Measurements from ENCODE around the gene ARF5.
"Not testable (repeated sequence)": the region's sequence is repeated elsewhere in the genome, so short reads cannot be mapped to it uniquely, and the experiment has no call there.

The ARF5 gene

DNA sequence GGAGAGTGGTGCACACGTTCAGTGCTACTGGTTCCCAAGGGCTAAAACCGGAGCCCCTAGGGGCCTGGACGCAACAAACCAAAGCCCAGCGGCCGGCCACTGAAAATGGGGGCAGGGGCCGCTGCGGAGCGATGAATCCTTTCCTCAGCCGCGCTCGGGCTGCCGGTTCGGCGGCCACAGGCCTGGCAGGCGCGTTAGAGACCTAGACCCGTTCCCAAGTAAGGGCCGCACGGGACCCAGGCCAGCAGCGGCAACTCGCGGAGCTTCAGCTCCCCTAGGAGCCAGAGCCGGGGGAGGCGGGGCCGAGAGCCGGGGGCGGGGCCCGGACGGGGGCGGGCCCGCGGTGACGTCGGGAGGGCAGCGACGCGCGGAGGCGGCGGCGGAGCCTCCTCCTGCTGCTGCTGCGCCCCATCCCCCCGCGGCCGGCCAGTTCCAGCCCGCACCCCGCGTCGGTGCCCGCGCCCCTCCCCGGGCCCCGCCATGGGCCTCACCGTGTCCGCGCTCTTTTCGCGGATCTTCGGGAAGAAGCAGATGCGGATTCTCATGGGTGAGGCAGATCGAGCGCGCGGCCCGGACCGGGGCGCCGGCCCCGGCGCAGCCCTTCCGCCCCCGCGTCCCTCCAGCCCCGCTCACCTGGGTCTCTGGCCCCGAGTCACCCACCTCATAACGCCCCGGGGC is at the start of gene ARF5:
Gene ARF5 (plus strand): TSS at position 393 of the 678 bp plus-strand sequence. CDS start 88 bp downstream, at position 481.
- DNase-seq: peak; percentile 33

DNA sequence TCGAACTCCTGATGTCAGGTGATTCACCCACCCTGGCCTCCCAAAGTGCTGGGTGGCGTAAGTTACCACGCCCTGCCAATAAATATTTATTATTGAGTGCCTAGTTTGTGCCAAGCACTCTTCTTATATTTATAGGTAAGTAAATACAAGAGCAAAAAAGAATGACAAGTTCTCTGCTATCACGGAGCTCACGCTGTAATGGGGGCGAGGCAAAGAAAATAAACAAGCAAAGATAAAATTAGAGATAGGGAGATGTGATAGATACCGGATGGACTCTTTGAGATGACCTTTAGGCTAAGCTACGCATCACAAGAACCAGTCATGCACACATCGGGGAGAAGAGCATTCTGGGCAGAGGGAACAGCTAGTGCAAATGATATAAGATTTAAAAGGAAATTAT is 49.1 kb upstream of the ARF5 start:
- DNase-seq: no peak

DNA sequence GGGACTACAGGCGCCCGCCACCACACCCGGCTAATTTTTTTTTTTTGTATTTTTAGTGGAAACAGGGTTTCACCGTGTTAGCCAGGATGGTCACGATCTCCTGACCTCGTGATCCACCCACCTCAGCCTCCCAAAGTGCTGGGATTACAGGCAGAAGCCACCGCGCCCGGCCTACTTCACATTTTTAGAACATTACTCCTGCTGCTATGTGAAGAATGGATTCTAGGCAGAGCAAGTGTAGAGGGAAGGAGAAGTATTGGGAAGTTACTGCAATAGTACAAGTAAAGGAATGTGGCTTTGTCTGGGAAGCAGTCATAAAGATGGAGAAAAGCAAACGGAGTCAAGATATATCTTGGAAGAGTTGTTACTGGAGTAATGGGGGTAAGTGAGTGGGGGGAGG is 47.8 kb upstream of the ARF5 start:
- not testable (repeated sequence) for DNase-seq

DNA sequence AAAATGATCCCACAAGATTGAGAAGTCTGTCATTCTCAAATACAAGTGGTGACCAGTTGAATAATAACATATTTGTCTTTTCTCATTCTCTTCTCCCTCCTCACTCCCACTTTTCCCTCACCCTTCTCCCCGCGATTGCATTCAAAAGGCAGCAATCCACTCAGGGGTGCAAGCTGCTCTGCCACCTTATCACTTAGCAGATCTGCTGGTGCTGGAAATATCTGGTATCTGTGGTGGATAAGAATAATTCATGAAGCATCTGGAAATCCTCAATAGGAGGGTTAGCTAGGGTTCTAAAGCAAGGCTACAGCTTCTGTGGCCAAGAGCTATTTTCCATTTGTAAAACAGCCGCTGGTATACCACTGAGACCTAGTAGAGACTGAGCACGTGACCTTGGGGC is 46.7 kb upstream of the ARF5 start:
- no peak for DNase-seq

DNA sequence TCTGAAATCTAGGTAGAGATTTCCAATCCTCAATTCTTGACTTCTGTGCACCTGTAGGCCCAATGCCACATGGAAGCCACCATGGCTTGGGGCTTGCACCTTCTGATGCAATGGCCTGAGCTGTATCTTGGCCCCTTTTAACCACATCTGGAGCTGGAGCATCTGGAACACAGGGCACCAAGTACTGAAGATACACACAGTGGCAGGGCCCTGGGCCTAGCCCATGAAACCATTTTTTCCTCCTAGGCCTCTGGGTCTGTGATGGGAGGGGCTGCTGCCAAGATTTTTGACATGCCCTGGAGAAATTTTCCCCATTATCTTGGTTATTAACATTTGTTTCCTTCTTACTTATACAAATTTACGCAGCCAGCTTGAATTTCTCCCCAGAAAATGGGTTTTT is 41.9 kb upstream of the ARF5 start:
- no peak for DNase-seq

DNA sequence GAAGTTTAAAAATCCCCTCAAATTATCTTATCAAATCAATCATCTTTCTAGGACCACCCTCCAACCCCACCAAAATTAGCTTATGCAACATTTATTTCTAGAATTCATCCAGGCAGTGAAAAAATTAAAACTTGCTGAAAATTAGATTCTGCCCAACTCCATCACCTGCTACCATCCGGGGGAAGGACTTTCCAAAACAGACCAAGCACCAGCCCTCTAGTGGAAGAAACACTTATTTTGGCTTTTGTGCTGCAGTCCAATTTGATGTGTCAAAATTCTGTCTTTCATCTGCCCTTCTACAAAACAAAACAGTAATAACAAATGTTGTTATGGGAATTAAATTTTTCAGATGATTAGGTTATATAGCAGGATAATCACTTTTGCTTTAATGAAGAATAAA is 38.0 kb upstream of the ARF5 start:
- no peak for DNase-seq

DNA sequence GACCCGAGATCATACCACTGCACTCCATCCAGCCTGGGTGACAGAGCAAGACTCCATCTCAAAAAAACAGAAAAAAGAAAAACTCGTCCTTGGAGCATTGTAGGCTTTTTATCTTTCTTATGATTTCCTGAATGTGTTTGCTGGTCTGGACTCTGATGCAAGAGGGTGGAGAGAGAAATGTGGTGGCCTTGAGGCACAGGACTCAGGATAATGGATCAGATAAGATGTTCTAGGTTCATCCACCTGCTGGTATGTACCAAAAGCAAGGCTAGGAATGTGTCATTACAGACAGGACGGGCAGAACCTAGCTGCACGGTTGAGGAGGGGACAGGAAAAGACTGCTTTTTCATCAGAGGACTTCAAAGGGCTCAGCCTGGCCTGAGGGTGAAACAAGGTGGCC is 36.3 kb upstream of the ARF5 start:
- DNase-seq: no peak

DNA sequence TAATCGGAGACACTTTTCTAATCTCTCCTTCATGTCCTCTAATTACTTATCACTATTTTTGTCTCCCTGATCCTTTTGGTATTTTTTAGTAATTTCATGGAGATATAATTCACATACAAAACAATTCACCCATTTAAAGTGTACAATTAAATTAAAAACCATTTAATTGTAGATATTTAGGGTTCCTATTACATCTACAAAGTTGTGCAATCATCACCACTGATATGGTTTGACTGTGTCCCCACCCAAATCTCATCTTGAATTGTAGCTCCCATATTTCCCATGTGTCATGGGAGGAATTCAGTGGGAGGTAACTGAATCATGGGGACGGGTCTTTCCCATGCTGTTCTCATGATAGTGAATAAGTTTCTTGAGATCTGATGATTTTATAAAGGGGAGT is 31.8 kb upstream of the ARF5 start:
- no peak for DNase-seq

DNA sequence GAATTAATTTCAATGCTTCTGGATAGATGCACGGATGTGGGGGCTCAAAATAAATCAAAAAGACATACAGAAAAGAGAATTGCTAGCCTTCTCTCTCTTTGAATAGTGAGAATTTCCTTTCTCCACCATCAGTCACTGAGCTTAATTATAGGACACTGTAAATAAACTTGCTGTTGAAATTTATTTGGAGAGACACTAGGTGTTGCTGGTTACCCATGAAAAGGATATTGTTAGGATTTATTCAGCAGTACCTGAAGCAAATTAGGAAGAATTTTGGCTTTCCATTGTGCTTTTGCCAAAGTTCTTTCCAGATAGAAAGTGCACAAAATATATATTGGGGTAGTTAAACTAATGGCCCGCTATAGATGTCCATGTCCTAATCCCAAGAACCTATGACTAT is 30.4 kb upstream of the ARF5 start:
- no peak for DNase-seq

DNA sequence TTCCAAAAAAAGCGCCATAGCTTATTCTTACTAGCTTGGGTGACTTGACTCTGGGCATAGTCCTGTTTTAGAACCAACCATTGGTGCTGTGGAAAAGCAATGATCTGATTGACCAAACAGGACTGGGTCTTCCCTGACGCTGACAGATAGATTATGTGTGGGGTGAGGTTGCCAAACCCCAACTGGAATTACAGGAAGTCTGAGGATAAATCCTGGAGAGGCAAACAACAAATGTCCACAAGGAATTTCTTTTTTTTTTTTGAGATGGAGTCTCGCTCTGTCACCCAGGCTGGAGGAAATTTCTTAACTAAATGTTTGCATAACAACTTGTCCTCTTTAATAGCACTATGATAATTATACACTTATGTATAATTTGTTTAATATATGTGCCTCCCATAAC is 22.0 kb upstream of the ARF5 start:
- no peak for DNase-seq

DNA sequence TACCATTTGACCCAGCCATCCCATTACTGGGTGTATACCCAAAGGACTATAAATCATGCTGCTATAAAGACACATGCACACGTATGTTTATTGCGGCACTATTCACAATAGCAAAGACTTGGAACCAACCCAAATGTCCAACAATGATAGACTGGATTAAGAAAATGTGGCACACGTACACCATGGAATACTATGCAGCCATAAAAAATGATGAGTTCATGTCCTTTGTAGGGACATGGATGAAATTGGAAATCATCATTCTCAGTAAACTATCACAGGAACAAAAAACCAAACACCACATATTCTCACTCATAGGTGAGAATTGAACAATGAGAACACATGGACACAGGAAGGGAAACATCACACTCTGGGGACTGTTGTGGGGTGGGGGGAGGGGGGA is 20.2 kb upstream of the ARF5 start:
- DNase-seq: not testable (repeated sequence)

DNA sequence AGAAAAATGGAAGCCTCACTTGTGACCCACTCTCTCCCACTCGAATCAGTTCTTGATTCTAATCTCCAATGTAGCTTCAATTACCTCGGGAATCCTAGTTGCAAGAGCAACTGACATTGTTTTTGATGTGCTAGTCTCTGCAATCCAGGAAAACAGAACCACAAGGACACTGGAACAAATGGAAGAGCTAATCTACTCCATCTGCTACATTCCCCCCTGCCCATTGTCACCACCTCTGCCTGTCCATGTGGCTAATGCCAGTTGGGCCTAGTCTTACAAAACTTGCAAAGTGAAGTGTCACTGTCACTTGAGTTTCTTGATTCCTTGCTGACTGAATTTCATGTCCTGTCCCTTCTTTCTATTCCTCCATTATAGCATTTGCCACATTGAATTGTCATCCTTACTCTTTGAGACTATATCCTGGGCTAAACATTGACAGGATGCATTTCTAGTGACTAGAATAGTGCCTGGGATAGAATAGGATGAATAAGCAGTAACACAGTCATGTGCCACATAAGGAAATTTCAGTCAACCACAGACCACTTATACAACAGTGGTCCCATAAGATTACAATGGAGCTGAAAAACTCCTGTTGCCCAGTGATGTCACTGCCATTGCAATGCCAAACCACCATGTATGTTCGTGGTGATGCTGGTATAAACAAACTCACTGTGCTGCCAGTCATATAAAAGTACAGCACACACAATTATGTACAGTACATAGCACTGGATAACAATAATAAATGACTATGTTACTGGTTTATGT is 16.3 kb upstream of the ARF5 start:
- DNase-seq: no peak

DNA sequence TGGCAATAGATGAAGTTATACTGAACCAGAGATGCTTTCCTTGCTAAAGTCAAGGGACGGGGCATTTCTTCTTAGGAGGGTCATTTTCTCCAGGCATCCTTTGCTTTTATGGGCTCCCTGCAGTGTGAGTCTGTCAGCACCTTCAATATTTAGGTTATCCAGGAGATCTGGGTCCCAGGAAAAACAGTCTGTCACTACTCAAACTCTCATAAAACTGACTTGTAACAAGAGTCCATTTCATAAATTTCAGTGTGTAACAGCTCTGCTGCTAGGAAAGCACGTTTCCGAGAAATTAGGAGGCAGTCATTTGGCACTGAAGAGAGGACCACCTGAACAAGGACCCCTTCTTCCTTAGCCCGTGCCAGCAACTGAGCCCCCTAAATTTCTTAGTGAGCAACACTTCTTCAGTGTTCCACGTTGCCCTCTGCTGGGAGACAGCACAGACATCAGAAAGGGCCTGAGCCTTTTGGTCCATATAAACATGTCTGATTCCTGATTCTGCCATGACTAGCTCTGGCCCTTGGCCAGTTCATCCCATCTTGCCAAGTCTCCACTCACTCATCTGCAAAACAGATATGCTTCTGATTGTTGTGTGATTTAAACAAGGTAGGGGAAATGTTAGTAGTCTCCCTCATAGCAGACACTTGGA is 10.1 kb upstream of the ARF5 start:
- DNase-seq: no peak

DNA sequence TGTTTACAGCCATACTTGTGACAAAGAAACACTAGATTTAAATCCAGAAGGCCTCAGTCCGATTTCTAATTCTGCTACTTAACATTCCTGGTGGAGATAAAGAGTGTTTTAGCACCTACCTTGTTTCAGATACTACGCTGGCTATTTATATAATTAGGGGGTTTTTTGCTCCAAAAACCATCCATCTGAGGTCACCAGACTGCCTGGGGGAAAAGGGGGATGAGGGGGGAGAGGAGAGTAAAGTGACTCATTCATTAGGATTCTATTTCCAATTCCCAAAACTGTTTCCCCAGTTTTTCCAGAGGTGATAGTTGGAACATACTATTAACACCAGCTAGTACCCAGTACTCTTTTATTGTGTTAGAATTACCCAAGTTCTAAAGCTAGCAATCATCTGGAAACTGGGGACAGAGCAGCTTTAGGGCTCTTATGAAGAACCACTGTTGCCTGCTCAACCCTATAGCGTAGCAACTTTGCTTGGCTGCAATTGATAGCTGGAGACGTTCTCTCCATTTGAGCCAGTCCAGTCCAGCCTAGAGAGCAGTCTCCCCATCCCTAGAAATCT is 9.4 kb upstream of the ARF5 start:
- DNase-seq: no peak

DNA sequence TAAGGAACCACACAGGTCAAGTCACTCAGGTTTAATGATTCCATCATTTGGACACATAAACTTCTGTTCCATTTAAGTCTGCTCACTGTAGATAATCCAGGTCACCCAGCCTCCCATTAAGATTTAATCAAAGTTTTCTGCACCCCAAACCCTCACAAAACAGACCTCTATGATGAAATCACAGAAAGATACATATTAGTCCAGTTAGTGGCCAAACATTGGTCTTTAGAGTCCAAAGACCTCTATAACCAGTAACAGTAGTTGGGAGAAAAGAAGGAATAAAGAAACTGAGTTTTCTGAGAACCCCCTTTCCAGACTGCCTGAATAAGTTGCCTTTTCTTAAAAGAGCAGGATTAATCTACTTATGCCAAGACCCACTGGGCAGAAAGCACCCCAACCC is 7.6 kb upstream of the ARF5 start:
- DNase-seq: no peak

DNA sequence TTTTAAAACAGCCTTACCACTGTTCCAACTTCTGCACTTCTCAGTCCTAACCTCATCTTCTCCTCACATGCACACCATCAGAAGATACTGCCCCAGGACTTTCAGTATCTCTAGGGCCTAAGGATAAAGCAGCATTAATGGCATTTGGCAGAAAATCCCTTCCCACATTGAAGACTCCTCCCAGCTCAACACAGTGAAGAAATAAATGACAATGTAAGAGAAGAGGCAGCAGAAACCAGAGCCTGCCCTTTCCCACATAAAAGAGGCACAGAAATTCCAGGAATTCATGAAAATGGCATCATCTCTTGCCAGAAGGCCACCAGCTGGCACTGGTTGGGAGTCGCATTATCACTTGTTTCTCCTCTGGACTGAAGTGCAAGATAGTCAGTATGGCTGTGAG is 6.5 kb upstream of the ARF5 start:
- no peak for DNase-seq

DNA sequence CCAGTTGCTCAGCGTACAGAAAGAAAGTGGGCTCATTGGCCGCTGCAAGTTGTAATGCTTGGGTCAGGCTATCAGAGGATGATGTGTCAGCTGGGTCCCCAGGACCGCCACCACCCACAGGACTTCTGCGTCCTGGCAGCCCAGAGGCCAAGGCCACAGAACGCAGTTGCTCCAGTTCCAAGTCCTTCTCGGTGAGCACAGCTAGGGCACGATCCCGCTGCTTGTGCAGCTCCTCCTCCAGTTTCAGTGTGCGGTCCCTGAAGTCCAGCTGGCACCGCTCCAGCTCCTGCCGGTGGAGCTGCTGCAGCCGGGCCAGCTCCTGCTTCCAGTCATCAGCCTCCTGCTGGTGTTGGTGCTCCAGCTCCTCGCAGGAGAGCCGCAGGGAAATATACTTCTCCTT is 5.8 kb upstream of the ARF5 start:
- DNase-seq: no peak

DNA sequence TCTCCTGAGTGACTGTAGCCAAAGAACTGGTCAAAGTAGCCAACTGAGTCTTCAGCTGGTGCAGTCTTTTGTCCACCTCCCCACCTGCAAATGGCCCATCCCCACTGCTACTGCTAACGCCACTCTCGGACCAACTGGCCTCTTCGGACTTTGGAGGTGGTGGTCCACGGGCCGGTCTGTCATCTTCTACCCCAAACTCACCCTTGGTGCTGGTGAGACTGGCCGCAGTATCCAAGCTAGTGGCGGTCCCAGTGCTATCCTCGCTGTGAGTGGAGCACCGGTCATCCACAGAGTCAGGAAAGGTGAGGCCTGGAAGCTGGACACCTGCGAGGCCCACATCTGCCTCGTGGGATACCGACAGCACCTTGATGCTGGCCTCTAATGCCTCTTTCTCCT is 3.6 kb upstream of the ARF5 start:
- DNase-seq: no peak

DNA sequence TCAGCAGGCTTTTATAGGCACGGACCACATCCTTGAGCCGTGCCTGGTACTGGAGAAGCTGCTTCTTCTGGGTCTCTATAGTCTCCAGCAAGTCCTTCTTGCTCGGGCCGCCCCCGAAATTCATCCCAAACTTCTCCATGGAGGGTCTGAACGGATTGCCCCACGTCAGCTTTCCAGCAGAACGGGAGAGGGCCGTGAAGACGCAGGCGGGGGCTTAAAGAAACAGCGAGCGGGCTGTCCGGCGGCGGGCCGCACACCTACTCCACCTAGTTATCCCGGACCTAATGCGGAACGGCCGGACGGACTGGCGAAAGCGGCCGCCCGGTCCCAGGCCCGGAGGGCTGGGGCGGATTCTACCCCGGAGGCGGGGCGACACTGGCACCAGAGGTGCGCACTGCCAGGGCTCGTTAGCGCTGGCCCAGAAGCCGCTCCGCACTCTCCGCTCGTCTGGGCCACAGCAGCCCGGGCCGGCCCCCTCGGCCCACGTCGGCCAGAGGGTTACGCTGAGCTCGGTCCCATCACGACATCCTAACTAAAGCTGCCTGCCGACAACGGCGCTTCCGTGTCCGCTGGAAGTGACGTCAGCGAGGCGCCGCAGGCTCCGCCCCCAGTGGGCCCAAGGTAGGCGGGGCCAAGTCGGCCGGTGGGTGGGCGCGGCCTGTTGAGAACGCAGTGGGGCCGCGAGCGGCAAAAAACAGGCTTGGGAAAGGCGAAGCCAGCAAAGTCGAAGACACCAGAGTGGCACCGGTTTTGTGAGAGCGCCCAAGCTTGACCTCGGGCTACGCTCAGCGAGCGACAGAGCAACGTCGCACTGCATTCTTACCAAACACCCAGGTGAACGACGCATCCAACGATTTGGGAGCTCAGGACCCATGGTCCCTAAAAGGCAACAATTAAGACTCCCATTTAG is 2.9 kb upstream of the ARF5 start, which contains the start of gene GCC1:
Gene GCC1 (minus strand): TSS at position 553 of the 910 bp plus-strand sequence. CDS start 414 bp downstream, at position 139.
- peak; percentile 50 for DNase-seq

DNA sequence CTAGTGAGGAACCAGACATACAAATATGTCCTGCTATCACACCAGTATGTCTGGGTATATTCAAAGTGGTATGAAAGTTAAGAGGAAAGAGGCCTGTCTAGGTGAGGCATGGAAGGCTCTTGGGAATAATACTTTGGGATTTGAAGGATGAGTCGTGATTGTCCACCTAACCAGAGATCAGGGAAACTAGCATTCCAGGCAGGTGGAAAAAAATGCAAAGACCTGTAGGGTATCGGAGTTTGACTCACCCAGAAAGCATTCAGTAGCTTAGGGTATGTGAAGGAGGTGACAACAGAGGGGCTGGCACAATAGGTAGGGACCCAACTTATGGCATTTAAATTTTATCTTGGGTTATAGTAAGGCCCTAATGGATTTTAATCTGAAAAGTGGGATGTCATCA is 1.9 kb upstream of the ARF5 start:
- no peak for DNase-seq

DNA sequence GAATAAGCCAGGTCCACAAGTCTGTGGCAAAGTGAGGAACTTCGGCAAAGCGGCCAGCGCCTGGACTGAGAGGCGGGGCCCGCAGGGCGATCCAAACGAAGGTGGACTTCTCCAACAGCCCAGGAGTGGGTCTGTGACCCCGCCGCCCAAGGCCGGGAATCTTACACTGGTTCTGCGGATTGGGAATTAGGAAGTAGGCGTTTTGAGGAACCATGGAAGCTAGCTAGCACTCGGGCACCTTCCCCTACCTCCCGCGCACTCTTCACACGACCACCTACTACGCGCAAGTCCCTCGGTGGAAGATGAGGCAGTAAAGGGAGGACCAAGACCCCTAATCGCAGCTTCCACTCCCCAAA is 570 bp upstream of the ARF5 start:
- DNase-seq: no peak

DNA sequence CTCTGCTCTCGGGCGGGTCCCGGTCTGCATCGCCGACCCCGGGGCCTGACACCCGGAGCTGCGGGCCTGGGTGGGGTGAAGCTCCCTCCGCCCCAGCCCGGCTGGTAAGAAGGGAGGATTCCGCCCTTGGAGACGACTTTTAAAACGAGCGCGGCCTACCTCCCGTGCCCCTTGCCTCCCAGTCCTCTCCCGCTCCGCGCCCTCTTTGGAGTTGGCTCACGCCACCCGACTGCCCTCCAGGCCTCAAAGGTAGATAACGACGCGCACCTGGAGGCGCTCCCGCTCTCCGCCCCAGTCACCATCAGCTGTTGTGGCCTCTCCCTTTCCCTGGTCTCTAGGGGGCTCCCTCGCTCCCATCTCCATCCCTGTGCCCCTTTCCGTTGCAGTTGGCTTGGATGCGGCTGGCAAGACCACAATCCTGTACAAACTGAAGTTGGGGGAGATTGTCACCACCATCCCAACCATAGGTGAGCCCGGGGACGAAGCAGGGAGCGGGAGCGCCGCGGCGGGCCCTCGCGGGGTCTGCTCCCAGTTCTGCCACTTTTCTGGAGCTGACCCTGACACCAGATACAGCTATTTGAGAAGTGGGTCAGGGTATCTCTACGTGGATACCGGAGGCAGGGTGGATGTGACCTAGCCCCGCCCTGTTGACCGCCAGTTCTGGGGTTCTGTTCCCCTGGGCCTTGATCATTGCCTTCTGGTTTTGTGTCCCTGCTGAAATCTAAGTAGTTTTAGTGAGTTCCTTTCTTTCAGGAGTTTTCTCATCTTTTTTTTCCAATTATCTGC is 679 bp downstream of the ARF5 start:
- peak; percentile 41 for DNase-seq
